GM18502 (cell line): ENCODE results near the gene KHDC1L.
A peak's percentile ranks its signal among the peaks of the same experiment; 100 is the strongest.
"Not testable (repeated sequence)": the region's sequence is repeated elsewhere in the genome, so short reads cannot be mapped to it uniquely, and the experiment has no call there.

Experiments
- ATAC-seq: cut with Tn5 transposase; IDR thresholded peaks from one replicate; pipeline ENCODE4 v1.9.1; 2021; ENCODE audit warnings: mild to moderate bottlenecking; ENCODE audit not compliant: unreplicated experiment, poor library complexity

KHDC1L gene

GRCh38 chr6:73225396-73225795 lies at the start of gene KHDC1L:
KHDC1L (minus strand) TSS chr6:73225496; CDS start chr6:73225408, 88 bp downstream.
- ATAC-seq = no peak

GRCh38 chr6:73269296-73269695 lies 44.0 kb upstream of the KHDC1L start:
- not testable (repeated sequence) for ATAC-seq

GRCh38 chr6:73268896-73269295 lies 43.6 kb upstream of the KHDC1L start:
- ATAC-seq = not testable (repeated sequence)

DNA sequence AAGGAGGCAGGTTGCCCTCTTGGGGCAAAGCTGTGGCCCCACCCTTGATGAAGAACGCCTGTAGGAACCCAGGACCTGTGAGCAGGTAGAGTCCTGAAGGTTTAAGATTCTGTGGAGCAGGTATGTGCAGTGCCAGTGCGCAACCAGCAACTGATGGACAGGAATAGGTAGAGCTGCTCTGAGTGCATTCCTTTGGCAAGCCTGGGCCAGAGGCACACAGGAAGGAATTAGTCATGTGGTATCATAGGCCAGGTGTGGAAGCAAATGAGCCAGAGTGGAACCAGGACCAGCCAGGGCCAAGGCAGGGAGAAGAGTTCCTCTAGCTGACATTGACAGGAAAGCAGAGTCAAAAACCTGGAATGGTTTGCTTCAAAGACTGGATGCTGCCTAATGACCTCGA lies 39.1 kb upstream of the KHDC1L start:
- ATAC-seq = no peak

GRCh38 chr6:73263570-73263909 lies 38.2 kb upstream of the KHDC1L start:
- ATAC-seq = peak; percentile 19

- ATAC-seq = peak; percentile 91
Observed at GRCh38 chr6:73262671-73263569, 37.6 kb upstream of the KHDC1L start, which contains the start of gene KHDC1. KHDC1 (minus strand) TSS chr6:73263196; CDS start chr6:73242517, 20,679 bp downstream.

- ATAC-seq = no peak
Observed at GRCh38 chr6:73258721-73259120, 33.4 kb upstream of the KHDC1L start.

- not testable (repeated sequence) for ATAC-seq
Observed at GRCh38 chr6:73254323-73254722, 29.0 kb upstream of the KHDC1L start.

GRCh38 chr6:73252703-73253102 lies 27.4 kb upstream of the KHDC1L start:
- ATAC-seq = no peak

GRCh38 chr6:73250016-73250415 lies 24.7 kb upstream of the KHDC1L start:
- ATAC-seq = no peak

GRCh38 chr6:73248192-73248903 lies 23.1 kb upstream of the KHDC1L start:
- no peak for ATAC-seq

GRCh38 chr6:73242001-73242400 lies 16.7 kb upstream of the KHDC1L start:
- no peak for ATAC-seq

- ATAC-seq = no peak
Observed at GRCh38 chr6:73240730-73241129, 15.4 kb upstream of the KHDC1L start.

GRCh38 chr6:73236144-73236750 lies 11.0 kb upstream of the KHDC1L start:
- no peak for ATAC-seq

- no peak for ATAC-seq
Observed at GRCh38 chr6:73234733-73235132, 9.4 kb upstream of the KHDC1L start.

DNA sequence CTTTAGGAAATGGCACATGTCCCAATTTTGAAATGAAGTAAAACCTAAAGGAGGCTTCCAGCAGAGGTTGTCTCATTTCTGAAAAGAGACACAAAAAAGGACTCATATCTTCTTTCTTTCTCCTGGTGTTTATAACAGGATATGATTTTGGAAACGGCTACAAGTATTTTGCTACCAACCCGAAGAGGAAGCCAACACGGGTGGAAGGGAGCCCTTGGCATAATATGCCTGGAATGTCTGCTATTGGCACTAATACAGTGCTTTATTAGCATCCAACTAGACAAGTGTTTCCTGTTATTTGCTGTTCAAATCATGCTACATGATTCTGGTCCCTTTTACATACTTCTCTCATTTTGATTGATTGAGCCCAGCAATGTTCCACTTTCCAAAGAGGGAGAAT lies 8.7 kb upstream of the KHDC1L start:
- ATAC-seq = not testable (repeated sequence)

DNA sequence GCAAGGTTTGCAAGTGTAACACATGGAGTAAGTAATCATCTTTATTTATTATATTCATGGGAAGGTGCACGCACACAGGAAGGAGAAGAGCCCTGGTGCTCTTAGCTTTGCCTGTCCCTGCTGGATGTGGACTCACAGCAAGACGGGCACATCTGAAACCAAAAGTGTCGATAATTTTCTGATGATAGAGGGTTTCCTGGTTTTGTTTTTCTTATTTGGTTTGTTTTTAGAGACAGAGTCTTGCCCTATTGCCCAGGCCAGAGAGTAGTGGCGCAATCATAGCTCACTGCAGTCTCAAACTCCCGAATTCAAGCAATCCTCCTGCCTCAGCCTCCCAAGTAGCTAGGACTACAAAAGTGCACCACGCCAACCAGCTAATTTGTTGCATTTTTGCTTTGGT lies 7.8 kb upstream of the KHDC1L start:
- ATAC-seq = no peak

DNA sequence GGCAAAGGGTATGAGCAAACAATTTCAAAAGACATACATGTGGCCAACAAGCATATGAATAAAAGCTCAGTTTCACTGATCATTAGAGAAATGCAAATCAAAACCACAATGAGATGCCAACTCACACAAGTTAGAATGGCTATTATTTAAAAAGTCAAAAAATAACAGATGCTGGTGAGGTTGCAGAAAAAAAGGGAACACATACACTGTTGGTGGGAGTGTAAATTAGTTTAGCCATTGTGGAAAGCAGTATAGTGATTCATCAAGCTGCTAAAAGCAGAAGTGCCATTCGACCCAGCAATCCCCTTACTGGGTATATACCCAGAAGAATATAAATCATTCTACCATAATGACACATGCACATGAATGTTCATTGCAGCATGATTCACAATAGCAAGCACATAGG lies 6.7 kb upstream of the KHDC1L start:
- no peak for ATAC-seq

- no peak for ATAC-seq
Observed at GRCh38 chr6:73227606-73228255, 2.4 kb upstream of the KHDC1L start.

- no peak for ATAC-seq
Observed at GRCh38 chr6:73216859-73217258, 8.4 kb downstream of the KHDC1L start.

DNA sequence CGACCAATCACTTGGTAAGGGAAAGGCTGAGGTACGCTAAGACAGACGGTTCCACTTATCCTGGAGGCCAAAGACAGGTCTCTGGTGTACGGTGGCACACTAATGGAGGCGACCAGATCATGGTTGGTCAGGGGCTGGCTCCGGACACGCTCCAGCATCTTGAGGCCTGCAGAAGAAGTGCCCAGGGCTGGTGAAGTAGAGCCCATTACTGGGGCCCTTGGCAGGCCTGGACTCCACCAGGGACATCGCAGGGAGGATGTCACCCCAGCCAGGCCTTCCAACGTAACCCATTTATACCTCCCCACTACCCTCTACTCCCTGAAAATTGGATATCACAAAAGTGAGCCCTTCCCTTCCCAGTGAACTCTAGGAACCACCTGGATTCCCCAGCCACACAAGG lies 16.2 kb downstream of the KHDC1L start:
- ATAC-seq = no peak
